K562 (cell line): ENCODE results near the gene INTS4. TPM values are rescaled to one million over a fixed set of nuclear protein-coding genes. Genes with fewer than 3 reads are reported as not detected.

Source experiments
- BHLHE40 ChIP-seq: IDR thresholded peaks from 2 replicates; pipeline ENCODE4 v1.6.1; 2011; ENCODE audit warnings: low read length, improper control_type of control experiment
- BRCA1 ChIP-seq, 2 experiments: fragments of 450-650 bp in 1 of 2; sonication (generic) in 1 of 2; formaldehyde crosslinking in 1 of 2; IDR thresholded peaks; 2 replicates each; pipeline versions ENCODE4 v1.5.0 to v1.6.1; 2017 to 2020; ENCODE audit warnings: mild to moderate bottlenecking in 1 of 2, missing genetic modification reagents in 1 of 2
- FOXA3 ChIP-seq, 2 experiments: fragments of 450-650 bp in 1 of 2; sonication (generic) in 1 of 2; formaldehyde crosslinking; IDR thresholded peaks in 1 of 2; conservative IDR thresholded peaks in 1 of 2; 2 replicates each; pipeline versions ENCODE4 v1.4.0 to v1.8.0; 2020 to 2022; ENCODE audit warnings: mild to moderate bottlenecking in 2 of 2, missing genetic modification reagents in 1 of 2
- HSF4 ChIP-seq: fragments of 250-450 bp; sonication (Bioruptor Pico); IDR thresholded peaks from 2 replicates; pipeline ENCODE4 v2.1.2; 2022; ENCODE audit warnings: mild to moderate bottlenecking, moderate library complexity, borderline replicate concordance
- NELFE ChIP-seq: IDR thresholded peaks from 2 replicates; pipeline ENCODE4 v1.6.1; 2011; ENCODE audit warnings: mild to moderate bottlenecking; ENCODE audit not compliant: insufficient read depth, insufficient read length
- ZBTB1 ChIP-seq: sonication (generic); formaldehyde crosslinking; IDR thresholded peaks from 2 replicates; pipeline ENCODE4 v1.8.1; 2023; ENCODE audit warnings: missing genetic modification reagents, low read depth, mild to moderate bottlenecking, borderline replicate concordance
- ZNF232 ChIP-seq: sonication (generic); formaldehyde crosslinking; IDR thresholded peaks from 2 replicates; pipeline ENCODE4 v1.8.0; 2022; ENCODE audit warnings: mild to moderate bottlenecking, missing genetic modification reagents
- ZNF3 ChIP-seq: fragments of 250-450 bp; sonication (Bioruptor Pico); IDR thresholded peaks from 2 replicates; pipeline ENCODE4 v1.5.0; 2021; ENCODE audit warnings: mild to moderate bottlenecking, moderate library complexity
- ZNF507 ChIP-seq: conservative IDR thresholded peaks from 2 replicates; pipeline ENCODE4 v1.6.1; 2017; ENCODE audit warnings: missing genetic modification characterization, missing compliant biosample characterization
- polyA plus RNA-seq, 8 experiments: library from polyadenylated mRNA; depleted of rRNA in 4 of 8; stranded (reverse) in 5 of 8; unstranded in 3 of 8; fragments of >200 nt; fragmentation: Nextera tagmentation in 2 of 8; fragmentation: Illumina TruSeq in 1 of 8; extraction: Ambion mirVana in 2 of 8; extraction: Trizol in 1 of 8; gene quantifications; 2 replicates each; pipeline versions ENCODE4 v1.2.1 to v1.2.3, GENCODE V29; 2011 to 2014; ENCODE audit warnings: inconsistent platforms in 1 of 8, missing spikeins in 1 of 8
- total RNA-seq, 7 experiments: library from RNA; depleted of rRNA in 6 of 7; stranded (reverse); fragments of >200 nt in 6 of 7; fragmentation: Illumina TruSeq in 2 of 7; extraction: Trizol in 2 of 7; gene quantifications; 2 replicates each; pipeline versions ENCODE4 v1.2.1 to v1.2.3, GENCODE V29; 2011 to 2021; ENCODE audit warnings: low replicate concordance in 1 of 7
- TF ChIP-seq, protein P1 (sequence below): fragments of 450-650 bp; formaldehyde crosslinking; IDR thresholded peaks from 2 replicates; pipeline ENCODE4 v1.4.0; 2020; ENCODE audit warnings: mild to moderate bottlenecking, mixed read lengths
- TF ChIP-seq, protein P2 (sequence below): IDR thresholded peaks from 3 replicates; pipeline ENCODE4 v1.6.1; 2011; ENCODE audit warnings: borderline replicate concordance, mild to moderate bottlenecking, moderate library complexity; ENCODE audit not compliant: insufficient read length; ENCODE audit errors: extremely low read depth
- TF ChIP-seq, protein P3 (sequence below): fragments of 450-650 bp; IDR thresholded peaks from 2 replicates; pipeline ENCODE4 v1.6.1; 2016; ENCODE audit warnings: low read depth, mild to moderate bottlenecking, moderate library complexity
- TF ChIP-seq, protein P4 (sequence below): sonication (generic); formaldehyde crosslinking; IDR thresholded peaks from 2 replicates; pipeline ENCODE4 v1.8.1; 2022; ENCODE audit warnings: missing genetic modification reagents
- TF ChIP-seq, protein P5 (sequence below): IDR thresholded peaks from 2 replicates; pipeline ENCODE4 v1.6.1; 2011; ENCODE audit not compliant: insufficient read length; ENCODE audit errors: extremely low read depth
- TF ChIP-seq, protein P6 (sequence below): fragments of 200-400 bp; formaldehyde crosslinking; IDR thresholded peaks from 2 replicates; pipeline ENCODE4 v1.6.1; 2017; ENCODE audit warnings: mild to moderate bottlenecking, low read depth, low read length, moderate library complexity

Gene INTS4
- total and polyA plus RNA-seq, 9 of the 15 experiments (the other 6 are each of a cell fraction or from before 2014, with no cell fraction given): 28.4 to 53.4 (median 44.5) TPM

DNA sequence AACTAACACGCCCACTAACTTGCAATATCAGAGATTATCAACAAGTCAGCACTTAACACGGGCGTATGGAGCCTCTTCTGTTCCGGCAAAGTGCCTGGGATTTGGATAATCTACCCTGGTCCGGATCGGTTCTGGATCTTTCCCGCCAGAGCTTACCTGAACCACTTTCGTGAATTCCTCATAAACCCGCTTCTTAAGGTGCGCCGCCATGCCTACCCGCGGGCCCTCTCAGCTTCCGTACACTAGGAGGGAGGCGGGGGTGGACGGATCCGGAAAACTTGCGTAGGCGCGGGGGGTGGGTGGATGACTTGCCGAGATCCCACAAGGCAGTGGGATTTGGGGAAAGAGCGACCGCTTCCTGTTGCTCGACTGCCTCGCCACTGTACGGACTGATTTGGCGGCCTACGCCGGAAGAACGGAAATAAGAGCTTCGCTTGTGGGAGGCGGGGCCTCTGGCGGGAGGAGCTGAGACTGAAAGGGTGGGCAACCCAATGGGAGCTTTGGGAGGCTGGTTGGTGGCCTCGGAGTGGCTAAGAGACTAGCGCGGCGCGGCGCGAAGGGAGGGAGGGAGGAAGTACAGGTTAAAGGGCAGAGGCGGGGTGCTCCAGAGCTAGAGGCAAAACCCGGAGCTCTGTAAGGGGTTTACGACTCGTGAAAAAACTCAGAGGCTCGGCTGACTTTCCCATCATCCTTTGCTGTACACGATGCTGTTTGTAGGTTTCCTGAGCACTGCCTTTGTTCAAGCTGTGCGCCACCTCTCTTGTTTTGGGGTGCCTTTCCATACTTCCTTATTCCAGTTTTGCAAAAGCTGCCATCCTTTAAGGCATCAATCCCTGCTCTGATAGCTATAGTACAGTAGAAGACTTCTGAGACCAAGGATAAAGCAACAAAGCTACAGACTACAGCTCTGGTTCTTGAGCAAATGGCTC, at the start of gene INTS4 (continued):
- TF ChIP-seq, protein P1, sequence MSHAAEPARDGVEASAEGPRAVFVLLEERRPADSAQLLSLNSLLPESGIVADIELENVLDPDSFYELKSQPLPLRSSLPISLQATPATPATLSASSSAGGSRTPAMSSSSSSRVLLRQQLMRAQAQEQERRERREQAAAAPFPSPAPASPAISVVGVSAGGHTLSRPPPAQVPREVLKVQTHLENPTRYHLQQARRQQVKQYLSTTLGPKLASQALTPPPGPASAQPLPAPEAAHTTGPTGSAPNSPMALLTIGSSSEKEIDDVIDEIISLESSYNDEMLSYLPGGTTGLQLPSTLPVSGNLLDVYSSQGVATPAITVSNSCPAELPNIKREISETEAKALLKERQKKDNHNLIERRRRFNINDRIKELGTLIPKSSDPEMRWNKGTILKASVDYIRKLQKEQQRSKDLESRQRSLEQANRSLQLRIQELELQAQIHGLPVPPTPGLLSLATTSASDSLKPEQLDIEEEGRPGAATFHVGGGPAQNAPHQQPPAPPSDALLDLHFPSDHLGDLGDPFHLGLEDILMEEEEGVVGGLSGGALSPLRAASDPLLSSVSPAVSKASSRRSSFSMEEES: no peak
- TF ChIP-seq ZNF232 (0 out of 2 replicates have a peak, but pooled peaks have one; percentile 33), FOXA3 (CRISPR knock-in tag; conservative IDR thresholded peaks at IDR 0.05 in 1 of 2, IDR thresholded peaks at IDR 0.05 in 1 of 2) (no peak), ZNF3 (CRISPR knock-in tag) (no peak), HSF4 (0 out of 2 replicates have a peak, but pooled peaks have one; percentile 46), ZNF507 (tag) (no peak), BRCA1 (IDR thresholded peaks at IDR 0.05) (no peak), BRCA1 (CRISPR knock-in tag; IDR thresholded peaks at IDR 0.05) (no peak), ZBTB1 (CRISPR knock-in tag) (0 out of 2 replicates have a peak, but pooled peaks have one; percentile 43), NELFE (no peak), BHLHE40 (peak; percentile 69)
- TF ChIP-seq, protein P2, sequence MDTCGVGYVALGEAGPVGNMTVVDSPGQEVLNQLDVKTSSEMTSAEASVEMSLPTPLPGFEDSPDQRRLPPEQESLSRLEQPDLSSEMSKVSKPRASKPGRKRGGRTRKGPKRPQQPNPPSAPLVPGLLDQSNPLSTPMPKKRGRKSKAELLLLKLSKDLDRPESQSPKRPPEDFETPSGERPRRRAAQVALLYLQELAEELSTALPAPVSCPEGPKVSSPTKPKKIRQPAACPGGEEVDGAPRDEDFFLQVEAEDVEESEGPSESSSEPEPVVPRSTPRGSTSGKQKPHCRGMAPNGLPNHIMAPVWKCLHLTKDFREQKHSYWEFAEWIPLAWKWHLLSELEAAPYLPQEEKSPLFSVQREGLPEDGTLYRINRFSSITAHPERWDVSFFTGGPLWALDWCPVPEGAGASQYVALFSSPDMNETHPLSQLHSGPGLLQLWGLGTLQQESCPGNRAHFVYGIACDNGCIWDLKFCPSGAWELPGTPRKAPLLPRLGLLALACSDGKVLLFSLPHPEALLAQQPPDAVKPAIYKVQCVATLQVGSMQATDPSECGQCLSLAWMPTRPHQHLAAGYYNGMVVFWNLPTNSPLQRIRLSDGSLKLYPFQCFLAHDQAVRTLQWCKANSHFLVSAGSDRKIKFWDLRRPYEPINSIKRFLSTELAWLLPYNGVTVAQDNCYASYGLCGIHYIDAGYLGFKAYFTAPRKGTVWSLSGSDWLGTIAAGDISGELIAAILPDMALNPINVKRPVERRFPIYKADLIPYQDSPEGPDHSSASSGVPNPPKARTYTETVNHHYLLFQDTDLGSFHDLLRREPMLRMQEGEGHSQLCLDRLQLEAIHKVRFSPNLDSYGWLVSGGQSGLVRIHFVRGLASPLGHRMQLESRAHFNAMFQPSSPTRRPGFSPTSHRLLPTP: no peak
- TF ChIP-seq, protein P3, sequence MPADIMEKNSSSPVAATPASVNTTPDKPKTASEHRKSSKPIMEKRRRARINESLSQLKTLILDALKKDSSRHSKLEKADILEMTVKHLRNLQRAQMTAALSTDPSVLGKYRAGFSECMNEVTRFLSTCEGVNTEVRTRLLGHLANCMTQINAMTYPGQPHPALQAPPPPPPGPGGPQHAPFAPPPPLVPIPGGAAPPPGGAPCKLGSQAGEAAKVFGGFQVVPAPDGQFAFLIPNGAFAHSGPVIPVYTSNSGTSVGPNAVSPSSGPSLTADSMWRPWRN: no peak
- TF ChIP-seq, protein P4, sequence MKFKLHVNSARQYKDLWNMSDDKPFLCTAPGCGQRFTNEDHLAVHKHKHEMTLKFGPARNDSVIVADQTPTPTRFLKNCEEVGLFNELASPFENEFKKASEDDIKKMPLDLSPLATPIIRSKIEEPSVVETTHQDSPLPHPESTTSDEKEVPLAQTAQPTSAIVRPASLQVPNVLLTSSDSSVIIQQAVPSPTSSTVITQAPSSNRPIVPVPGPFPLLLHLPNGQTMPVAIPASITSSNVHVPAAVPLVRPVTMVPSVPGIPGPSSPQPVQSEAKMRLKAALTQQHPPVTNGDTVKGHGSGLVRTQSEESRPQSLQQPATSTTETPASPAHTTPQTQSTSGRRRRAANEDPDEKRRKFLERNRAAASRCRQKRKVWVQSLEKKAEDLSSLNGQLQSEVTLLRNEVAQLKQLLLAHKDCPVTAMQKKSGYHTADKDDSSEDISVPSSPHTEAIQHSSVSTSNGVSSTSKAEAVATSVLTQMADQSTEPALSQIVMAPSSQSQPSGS: no peak
- TF ChIP-seq, protein P5, sequence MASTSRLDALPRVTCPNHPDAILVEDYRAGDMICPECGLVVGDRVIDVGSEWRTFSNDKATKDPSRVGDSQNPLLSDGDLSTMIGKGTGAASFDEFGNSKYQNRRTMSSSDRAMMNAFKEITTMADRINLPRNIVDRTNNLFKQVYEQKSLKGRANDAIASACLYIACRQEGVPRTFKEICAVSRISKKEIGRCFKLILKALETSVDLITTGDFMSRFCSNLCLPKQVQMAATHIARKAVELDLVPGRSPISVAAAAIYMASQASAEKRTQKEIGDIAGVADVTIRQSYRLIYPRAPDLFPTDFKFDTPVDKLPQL: no peak
- TF ChIP-seq, protein P6, sequence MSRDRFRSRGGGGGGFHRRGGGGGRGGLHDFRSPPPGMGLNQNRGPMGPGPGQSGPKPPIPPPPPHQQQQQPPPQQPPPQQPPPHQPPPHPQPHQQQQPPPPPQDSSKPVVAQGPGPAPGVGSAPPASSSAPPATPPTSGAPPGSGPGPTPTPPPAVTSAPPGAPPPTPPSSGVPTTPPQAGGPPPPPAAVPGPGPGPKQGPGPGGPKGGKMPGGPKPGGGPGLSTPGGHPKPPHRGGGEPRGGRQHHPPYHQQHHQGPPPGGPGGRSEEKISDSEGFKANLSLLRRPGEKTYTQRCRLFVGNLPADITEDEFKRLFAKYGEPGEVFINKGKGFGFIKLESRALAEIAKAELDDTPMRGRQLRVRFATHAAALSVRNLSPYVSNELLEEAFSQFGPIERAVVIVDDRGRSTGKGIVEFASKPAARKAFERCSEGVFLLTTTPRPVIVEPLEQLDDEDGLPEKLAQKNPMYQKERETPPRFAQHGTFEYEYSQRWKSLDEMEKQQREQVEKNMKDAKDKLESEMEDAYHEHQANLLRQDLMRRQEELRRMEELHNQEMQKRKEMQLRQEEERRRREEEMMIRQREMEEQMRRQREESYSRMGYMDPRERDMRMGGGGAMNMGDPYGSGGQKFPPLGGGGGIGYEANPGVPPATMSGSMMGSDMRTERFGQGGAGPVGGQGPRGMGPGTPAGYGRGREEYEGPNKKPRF: no peak
